Measurements from ENCODE around the gene AR. TPM values are rescaled to one million over a fixed set of nuclear protein-coding genes. Genes with fewer than 3 reads are reported as not detected.

AR gene
- total and polyA plus RNA-seq, 2 donors (not counting 3 experiments of a cell fraction or from before 2014, with no cell fraction given) = 9.3 to 16.0 TPM

GRCh38 chrX:67693928-67694327, 150.1 kb downstream of the AR start:
- BruUV-seq (replicated peaks) = no TSS peak
- DNase-seq (ENCODE audit: low read depth, low spot score) = no peak
- H3K36me3 ChIP-seq (ENCODE audit: control insufficient read depth in 2 of 2, extremely low read depth in 1 of 2, insufficient read depth in 2 of 2, low read length in 2 of 2) = no peaks in the 10 kb centered on the region
- H3K4me2 ChIP-seq (ENCODE audit: insufficient read depth, low read length) = no peak overlapping the region
- POLR2A ChIA-PET = no interaction called here
- TF ChIP-seq EZH2 (IDR thresholded peaks at IDR 0.05; ENCODE audit: borderline replicate concordance, low read depth, low read length, severe bottlenecking) = no peak
- no peak for TF ChIP-seq GATA2 (IDR thresholded peaks at IDR 0.05; ENCODE audit: insufficient read depth, insufficient read length, low read depth, low read length)
- no peak for TF ChIP-seq JUN (IDR thresholded peaks at IDR 0.05; ENCODE audit: borderline replicate concordance, insufficient read depth, insufficient read length, low read depth)
- TF ChIP-seq FOS (IDR thresholded peaks at IDR 0.05; ENCODE audit: borderline replicate concordance, insufficient read depth, low read length) = no peak
- no peak for TF ChIP-seq MYC (IDR thresholded peaks at IDR 0.05; ENCODE audit: low read depth, low read length)
- TF ChIP-seq, protein P1, sequence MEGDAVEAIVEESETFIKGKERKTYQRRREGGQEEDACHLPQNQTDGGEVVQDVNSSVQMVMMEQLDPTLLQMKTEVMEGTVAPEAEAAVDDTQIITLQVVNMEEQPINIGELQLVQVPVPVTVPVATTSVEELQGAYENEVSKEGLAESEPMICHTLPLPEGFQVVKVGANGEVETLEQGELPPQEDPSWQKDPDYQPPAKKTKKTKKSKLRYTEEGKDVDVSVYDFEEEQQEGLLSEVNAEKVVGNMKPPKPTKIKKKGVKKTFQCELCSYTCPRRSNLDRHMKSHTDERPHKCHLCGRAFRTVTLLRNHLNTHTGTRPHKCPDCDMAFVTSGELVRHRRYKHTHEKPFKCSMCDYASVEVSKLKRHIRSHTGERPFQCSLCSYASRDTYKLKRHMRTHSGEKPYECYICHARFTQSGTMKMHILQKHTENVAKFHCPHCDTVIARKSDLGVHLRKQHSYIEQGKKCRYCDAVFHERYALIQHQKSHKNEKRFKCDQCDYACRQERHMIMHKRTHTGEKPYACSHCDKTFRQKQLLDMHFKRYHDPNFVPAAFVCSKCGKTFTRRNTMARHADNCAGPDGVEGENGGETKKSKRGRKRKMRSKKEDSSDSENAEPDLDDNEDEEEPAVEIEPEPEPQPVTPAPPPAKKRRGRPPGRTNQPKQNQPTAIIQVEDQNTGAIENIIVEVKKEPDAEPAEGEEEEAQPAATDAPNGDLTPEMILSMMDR (IDR thresholded peaks at IDR 0.05; ENCODE audit: extremely low read depth in 1 of 2, insufficient read depth in 1 of 2, low read depth in 1 of 2, low read length in 2 of 2) = no peak
- no peak for TF ChIP-seq POLR2AphosphoS5 (IDR thresholded peaks at IDR 0.05; ENCODE audit: insufficient read depth, low read depth, low read length)
- TF ChIP-seq POLR2A (IDR thresholded peaks at IDR 0.05; ENCODE audit: low read depth, low read length) = no peak
- TF ChIP-seq, protein P2, sequence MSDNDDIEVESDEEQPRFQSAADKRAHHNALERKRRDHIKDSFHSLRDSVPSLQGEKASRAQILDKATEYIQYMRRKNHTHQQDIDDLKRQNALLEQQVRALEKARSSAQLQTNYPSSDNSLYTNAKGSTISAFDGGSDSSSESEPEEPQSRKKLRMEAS (IDR thresholded peaks at IDR 0.05; ENCODE audit: insufficient read depth, insufficient read length) = no peak
- H3K4me3 ChIP-seq (replicated peaks in 1 of 3; ENCODE audit: insufficient read depth in 1 of 3, low read depth in 1 of 3, low read length in 3 of 3) = no peak overlapping the region
- CTCF ChIA-PET = no interaction called here
- no peaks in the 10 kb centered on the region for H4K20me1 ChIP-seq (replicated peaks; ENCODE audit: control insufficient read depth, extremely low read depth, insufficient read depth, low read length)
- FAIRE-seq = no peak
- H3K27me3 ChIP-seq (ENCODE audit: control insufficient read depth in 2 of 2, insufficient read depth in 2 of 2, low read length in 2 of 2) = no peaks in the 10 kb centered on the region
- no peaks in the 10 kb centered on the region for H3K9me1 ChIP-seq (replicated peaks; ENCODE audit: control insufficient read depth, extremely low read depth, insufficient read depth, low read length)
- dilution Hi-C loops (cut with MboI; ENCODE audit: extremely low pct_ligation_motif_present, low sequenced_read_pairs) = no loop called here
- H3K9ac ChIP-seq (replicated peaks; ENCODE audit: extremely low read depth, insufficient read depth, low read length) = no peak overlapping the region
- H3K4me1 ChIP-seq (ENCODE audit: control insufficient read depth, extremely low read depth, insufficient read depth, low read length) = no peaks in the 10 kb centered on the region
- intact Hi-C loops (cut with micrococcal nuclease) = no loop called here
- no peaks in the 10 kb centered on the region for H3K9me3 ChIP-seq (replicated peaks; ENCODE audit: control insufficient read depth, insufficient read depth, low read length)
- H3K79me2 ChIP-seq (ENCODE audit: control insufficient read depth, insufficient read depth, low read length) = no peaks in the 10 kb centered on the region
- no peak overlapping the region for H2AFZ ChIP-seq (ENCODE audit: low read depth, low read length)
- no peak overlapping the region for H3K27ac ChIP-seq (ENCODE audit: insufficient read depth, low read depth, low read length)
